ENCODE data around the gene REXO1. TPM values are rescaled to one million over a fixed set of nuclear protein-coding genes. Genes with fewer than 3 reads are reported as not detected.

Gene REXO1
- total RNA-seq, 2 donors from 2014 or later, result 18.2 to 24.5 TPM

DNA sequence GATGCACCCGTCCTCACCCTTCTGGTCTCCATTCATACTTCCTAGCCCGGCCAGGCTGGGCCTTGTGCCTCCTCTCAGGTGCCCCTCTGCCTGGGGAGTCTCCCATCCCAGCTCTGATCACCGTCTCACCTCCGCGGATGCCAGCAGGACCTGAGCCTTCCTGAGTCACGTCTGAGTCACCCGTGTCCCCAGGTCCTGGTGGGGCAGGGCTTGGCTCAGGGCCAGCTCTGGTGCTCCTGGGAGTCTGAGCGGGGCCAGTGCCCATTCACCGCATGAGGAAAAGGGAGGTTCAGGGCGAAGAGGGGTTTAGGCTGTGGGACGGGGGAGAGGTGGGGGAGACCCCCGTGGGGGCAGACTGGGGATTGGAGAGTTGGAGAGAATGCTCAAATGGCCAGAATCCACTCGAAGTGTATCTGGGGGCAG, 36.8 kb downstream of the REXO1 start:
- DNase-seq (ENCODE audit: low spot score) (peak; percentile 58), ATAC-seq (ENCODE audit: insufficient number of reproducible peaks, low FRiP score, low read depth) (peak; percentile 48)
- Histone ChIP-seq H3K36me3 (peaks cover 7% of the 10 kb centered on the region), H3K4me3 (peak overlapping the region; percentile 74), H3K4me1 (ENCODE audit: control insufficient read depth in 1 of 2, low read depth in 2 of 2) (peaks cover 4 to 17% of the 10 kb centered on the region in 2 donors), H3K9me3 (no peaks in the 10 kb centered on the region), H3K27me3 (replicated peaks; ENCODE audit: insufficient read depth) (no peaks in the 10 kb centered on the region), H3K27ac (peak overlapping the region; percentile 50 to 61)
- TF ChIP-seq, protein P1, sequence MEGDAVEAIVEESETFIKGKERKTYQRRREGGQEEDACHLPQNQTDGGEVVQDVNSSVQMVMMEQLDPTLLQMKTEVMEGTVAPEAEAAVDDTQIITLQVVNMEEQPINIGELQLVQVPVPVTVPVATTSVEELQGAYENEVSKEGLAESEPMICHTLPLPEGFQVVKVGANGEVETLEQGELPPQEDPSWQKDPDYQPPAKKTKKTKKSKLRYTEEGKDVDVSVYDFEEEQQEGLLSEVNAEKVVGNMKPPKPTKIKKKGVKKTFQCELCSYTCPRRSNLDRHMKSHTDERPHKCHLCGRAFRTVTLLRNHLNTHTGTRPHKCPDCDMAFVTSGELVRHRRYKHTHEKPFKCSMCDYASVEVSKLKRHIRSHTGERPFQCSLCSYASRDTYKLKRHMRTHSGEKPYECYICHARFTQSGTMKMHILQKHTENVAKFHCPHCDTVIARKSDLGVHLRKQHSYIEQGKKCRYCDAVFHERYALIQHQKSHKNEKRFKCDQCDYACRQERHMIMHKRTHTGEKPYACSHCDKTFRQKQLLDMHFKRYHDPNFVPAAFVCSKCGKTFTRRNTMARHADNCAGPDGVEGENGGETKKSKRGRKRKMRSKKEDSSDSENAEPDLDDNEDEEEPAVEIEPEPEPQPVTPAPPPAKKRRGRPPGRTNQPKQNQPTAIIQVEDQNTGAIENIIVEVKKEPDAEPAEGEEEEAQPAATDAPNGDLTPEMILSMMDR (IDR thresholded peaks at IDR 0.05), result no peak

DNA sequence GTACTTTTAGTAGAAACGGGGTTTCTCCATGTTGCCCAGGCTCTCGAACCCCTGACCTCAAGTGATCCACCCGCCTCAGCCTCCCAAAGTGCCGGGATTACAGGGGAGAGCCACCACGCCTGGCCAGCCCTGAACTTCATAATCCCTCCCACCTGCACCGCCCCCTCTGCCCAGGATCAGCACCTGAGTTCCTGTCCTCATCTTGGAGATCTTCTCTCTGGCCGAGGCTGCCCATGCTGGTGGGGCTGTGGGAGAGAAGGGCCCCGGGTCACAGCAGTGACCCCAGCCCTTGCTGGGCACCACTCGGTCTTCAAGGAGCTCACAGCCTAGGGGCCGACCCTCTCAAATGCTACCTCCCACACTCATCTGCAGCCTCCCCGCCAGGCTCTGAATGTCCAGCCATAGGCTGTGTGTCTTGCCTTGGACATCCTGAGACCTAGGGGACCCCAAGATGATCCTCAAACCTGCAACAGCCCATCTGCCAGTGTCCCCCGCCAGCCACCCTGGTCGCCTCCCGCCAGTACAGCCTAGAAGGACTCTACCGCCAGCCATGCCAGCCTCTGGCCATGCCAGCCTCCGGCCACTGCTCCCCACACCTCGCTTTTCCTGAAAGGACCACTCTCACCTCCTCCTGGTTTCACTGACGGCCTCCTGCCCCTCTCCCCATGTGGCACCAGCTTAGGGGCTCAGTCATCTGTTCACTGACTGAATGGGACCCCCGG, 37.7 kb downstream of the REXO1 start:
- no peaks in the 10 kb centered on the region for H3K27me3 ChIP-seq (replicated peaks; ENCODE audit: insufficient read depth)
- no peaks in the 10 kb centered on the region for H3K9me3 ChIP-seq
- TF ChIP-seq, protein P1 (IDR thresholded peaks at IDR 0.05), result no peak
- ATAC-seq (ENCODE audit: insufficient number of reproducible peaks, low FRiP score, low read depth), result no peak
- no peaks in the 10 kb centered on the region for H3K36me3 ChIP-seq
- peaks cover 4 to 17% of the 10 kb centered on the region in 2 donors for H3K4me1 ChIP-seq (ENCODE audit: control insufficient read depth in 1 of 2, low read depth in 2 of 2)
- H3K4me3 ChIP-seq, result no peak overlapping the region
- H3K27ac ChIP-seq, result peak overlapping the region; percentile 50 to 61
- DNase-seq (ENCODE audit: low spot score), result no peak

DNA sequence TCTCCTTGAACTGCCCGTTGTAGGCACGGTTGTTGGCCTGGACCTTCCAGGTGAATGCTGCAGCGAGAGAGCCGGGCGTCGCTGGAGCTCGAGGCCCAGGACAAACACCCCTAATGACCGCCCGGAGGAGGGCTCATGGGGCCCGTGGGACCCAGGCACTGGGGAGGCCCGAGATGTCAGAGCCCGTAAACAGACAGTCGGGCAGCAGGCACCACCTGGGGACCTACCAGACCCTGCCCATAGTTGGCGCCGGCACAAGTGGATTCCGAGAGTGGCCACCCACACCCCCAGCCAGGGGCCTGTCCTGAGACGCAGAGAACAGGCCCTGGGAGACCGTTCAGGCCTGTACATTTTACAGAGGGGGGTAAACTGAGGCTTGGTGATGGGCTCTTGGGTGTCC, 38.6 kb downstream of the REXO1 start:
- TF ChIP-seq, protein P1 (IDR thresholded peaks at IDR 0.05), result no peak
- ATAC-seq (ENCODE audit: insufficient number of reproducible peaks, low FRiP score, low read depth) (no peak), DNase-seq (ENCODE audit: low spot score) (no peak)
- Histone ChIP-seq H3K4me1 (ENCODE audit: control insufficient read depth in 1 of 2, low read depth in 2 of 2) (peaks cover 4 to 17% of the 10 kb centered on the region in 2 donors), H3K27me3 (replicated peaks; ENCODE audit: insufficient read depth) (no peaks in the 10 kb centered on the region), H3K9me3 (no peaks in the 10 kb centered on the region), H3K4me3 (no peak overlapping the region), H3K36me3 (no peaks in the 10 kb centered on the region), H3K27ac (no peak overlapping the region)

DNA sequence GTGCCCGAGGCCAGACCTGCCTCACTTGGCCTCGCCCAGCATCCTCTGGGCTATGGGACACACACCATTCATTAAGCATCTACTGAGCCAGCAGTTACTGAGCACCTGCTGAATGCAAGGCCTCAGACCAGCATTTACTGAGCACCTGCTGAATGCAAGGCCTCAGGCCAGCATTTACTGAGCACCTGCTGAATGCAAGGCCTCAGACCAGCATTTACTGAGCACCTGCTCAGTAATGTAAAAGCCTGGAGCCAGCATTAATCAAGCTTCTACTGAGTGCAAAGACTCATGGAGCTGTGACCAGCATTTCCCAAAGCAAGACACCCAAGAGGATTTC, 39.9 kb downstream of the REXO1 start:
- ATAC-seq (ENCODE audit: insufficient number of reproducible peaks, low FRiP score, low read depth), result no peak
- Histone ChIP-seq H3K4me3 (no peak overlapping the region), H3K4me1 (ENCODE audit: control insufficient read depth in 1 of 2, low read depth in 2 of 2) (peaks cover 4 to 16% of the 10 kb centered on the region in 2 donors), H3K27me3 (replicated peaks; ENCODE audit: insufficient read depth) (no peaks in the 10 kb centered on the region), H3K27ac (no peak overlapping the region), H3K36me3 (no peaks in the 10 kb centered on the region), H3K9me3 (no peaks in the 10 kb centered on the region)
- DNase-seq (ENCODE audit: low spot score), result no peak
- TF ChIP-seq, protein P1 (IDR thresholded peaks at IDR 0.05), result no peak

DNA sequence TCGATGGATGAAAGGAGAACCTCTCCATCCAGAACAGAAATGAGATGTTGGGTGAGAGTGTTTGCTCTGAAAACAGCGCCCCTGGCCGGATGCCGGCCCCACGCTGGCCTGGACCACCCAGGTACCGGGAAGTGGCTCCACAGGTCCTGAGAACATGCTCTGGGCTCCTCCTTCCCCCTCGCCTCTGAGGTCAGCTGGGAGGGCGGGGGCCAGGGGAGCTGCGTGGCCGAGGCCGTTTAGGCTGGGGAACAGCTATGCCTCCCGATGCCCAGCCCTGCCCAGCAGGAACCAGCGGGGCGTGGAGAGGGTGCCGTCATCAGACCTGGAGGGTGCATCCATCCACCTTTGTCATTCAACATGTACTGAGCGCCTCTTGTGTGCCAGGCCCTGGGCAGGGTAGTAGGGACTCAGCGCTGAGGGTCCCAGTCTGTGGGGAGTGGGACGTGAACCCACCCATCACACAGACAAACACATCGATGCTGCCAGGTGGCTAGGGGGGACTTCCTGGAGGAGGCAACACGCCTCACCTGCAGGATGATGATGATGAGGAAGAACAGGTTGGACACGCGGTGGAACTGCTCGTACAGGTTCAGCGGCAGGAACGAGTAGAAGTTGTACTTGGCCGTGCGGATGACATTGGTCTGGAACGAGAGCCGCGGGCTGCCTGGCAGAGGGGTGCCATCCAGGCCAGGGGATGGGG, 40.4 kb downstream of the REXO1 start:
- no peak overlapping the region for H3K27ac ChIP-seq
- H3K27me3 ChIP-seq (replicated peaks; ENCODE audit: insufficient read depth), result no peaks in the 10 kb centered on the region

More for the DNA sequence above, 40.4 kb downstream of the REXO1 start:
- Histone ChIP-seq H3K9me3 (no peaks in the 10 kb centered on the region), H3K4me1 (ENCODE audit: control insufficient read depth in 1 of 2, low read depth in 2 of 2) (peaks cover 4 to 11% of the 10 kb centered on the region in 2 donors), H3K4me3 (no peak overlapping the region), H3K36me3 (no peaks in the 10 kb centered on the region)
- DNase-seq (ENCODE audit: low spot score), result no peak
- ATAC-seq (ENCODE audit: insufficient number of reproducible peaks, low FRiP score, low read depth), result no peak
- TF ChIP-seq, protein P1 (IDR thresholded peaks at IDR 0.05), result no peak

Measured in thoracic aorta (tissue), 2 donors.